ENCODE results near the gene ABCA2.

The ABCA2 gene

DNA sequence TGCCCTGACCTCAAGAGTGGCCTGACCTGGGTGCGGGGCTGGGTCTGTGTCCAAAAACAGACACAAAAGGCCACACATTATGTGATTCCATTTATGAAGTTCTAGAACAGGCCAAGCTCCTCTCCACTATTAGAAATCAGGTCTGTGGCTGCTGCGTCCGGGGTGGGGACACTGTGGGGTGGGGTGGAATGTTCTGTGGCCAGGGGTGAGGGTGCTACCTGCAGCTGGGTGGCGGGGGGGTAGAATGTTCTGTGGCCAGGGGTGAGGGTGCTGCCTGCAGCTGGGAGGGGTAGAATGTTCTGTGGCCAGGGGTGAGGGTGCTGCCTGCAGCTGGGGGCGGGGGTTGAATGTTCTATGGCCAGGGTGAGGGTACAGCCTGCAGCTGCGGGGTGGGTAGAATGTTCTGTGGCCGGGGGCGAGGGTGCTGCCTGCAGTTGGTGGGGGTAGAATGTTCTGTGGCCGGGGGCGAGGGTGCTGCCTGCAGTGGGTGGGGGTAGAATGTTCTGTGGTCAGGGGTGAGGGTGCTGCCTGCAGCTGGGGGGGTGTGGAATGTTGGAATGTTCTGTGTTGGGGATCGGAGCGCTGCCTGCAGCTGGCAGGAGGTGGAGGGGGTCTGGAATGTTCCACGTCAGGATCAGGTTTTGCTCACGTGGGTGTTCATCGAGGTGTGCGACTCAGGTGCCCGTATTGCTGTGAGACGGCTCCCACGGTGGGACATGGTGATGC is 67.7 kb downstream of the ABCA2 start:
- DNase-seq, result no peak

GRCh38 chr9:136958898-136959850 is 68.9 kb downstream of the ABCA2 start:
- no peak for DNase-seq

GRCh38 chr9:136958473-136958872 is 69.6 kb downstream of the ABCA2 start:
- no peak for DNase-seq

DNA sequence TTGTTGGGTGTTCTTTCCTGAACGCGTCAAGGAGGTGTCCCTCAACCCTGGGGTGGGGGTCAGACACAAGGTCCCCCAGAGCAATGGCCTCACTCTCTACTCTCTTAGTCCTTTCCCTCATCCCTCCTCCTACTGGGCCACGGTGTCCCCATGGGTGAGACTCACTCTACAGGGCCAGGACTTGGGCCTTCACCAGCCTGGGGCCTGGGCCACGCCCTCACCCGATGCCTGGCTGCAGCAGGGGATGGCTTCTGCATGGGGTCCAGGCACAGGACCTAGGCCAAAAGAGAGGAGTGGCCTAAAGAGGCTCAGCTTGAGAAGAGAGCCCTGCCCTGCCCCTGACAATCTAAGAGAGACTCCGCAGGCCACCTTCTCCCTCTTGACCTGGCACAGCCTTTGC is 70.1 kb downstream of the ABCA2 start:
- no peak for DNase-seq

- DNase-seq, result no peak
Measured at GRCh38 chr9:136957461-136957860, 70.6 kb downstream of the ABCA2 start.

All from NCI-H146 (cell line).